GM12864 (cell line): Measurements from ENCODE around the gene FUBP1.

ENCODE experiments used
- DNase-seq: peaks from one replicate; pipeline ENCODE4 v3.0.0-alpha.2; 2011; ENCODE audit warnings: low read depth
- H3K4me3 ChIP-seq: 2 replicates; pipeline ENCODE4 v1.5.1; 2011; ENCODE audit warnings: mild to moderate bottlenecking, low read depth, low read length, control low read depth
- CTCF ChIP-seq: IDR thresholded peaks from 2 replicates; pipeline ENCODE4 v1.5.1; 2011; ENCODE audit warnings: low read depth, mild to moderate bottlenecking, moderate library complexity, low read length, control low read depth, inconsistent platforms; ENCODE audit errors: missing control alignments

Gene FUBP1

GRCh38 chr1:78007677-78008341, 28.9 kb upstream of the FUBP1 start:
- no peak for DNase-seq
- no peak for TF ChIP-seq CTCF
- H3K4me3 ChIP-seq, result peak overlapping the region; percentile 19; the same call in 1 of the 2 replicates

- no peak for TF ChIP-seq CTCF
- no peak for DNase-seq
- peak overlapping the region; percentile 75; the same call in 1 of the 2 replicates for H3K4me3 ChIP-seq
These were observed 27.6 kb upstream of the FUBP1 start for GRCh38 chr1:78006521-78006920.

GRCh38 chr1:78005755-78006154, 26.9 kb upstream of the FUBP1 start:
- DNase-seq, result no peak
- no peak for TF ChIP-seq CTCF
- peak overlapping the region; percentile 75 for H3K4me3 ChIP-seq

GRCh38 chr1:78005448-78005722, 26.5 kb upstream of the FUBP1 start:
- no peak for DNase-seq
- peak overlapping the region; percentile 75 for H3K4me3 ChIP-seq
- TF ChIP-seq CTCF, result no peak

GRCh38 chr1:78004719-78005447, 26.0 kb upstream of the FUBP1 start, which contains the start of gene DNAJB4:
Gene DNAJB4, plus strand, starts transcription at chr1:78004939. Its CDS starts 172 bp downstream, at chr1:78005111.
- peak within 1 kb of the TSS; percentile 75 for H3K4me3 ChIP-seq
- no peak for TF ChIP-seq CTCF
- DNase-seq, result peak; percentile 97

GRCh38 chr1:78003882-78004718, 25.2 kb upstream of the FUBP1 start:
- DNase-seq, result peak; percentile 77
- no peak for TF ChIP-seq CTCF
- H3K4me3 ChIP-seq, result peak overlapping the region; percentile 75
